Fibroblast of villous mesenchyme (primary cell): Measurements from ENCODE around the gene SKA1. TPM values are rescaled to one million over a fixed set of nuclear protein-coding genes. Genes with fewer than 3 reads are reported as not detected.
A peak's percentile ranks its signal among the peaks of the same experiment; 100 is the strongest.
"Not testable (repeated sequence)": the region's sequence is repeated elsewhere in the genome, so short reads cannot be mapped to it uniquely, and the experiment has no call there.

Experiments used
- DNase-seq: peaks from one replicate; pipeline ENCODE4 v3.0.0-alpha.2; 2010; ENCODE audit warnings: low read depth
- H3K4me3 ChIP-seq: 2 replicates; pipeline ENCODE4 v1.5.1; 2011; ENCODE audit warnings: low read depth, mild to moderate bottlenecking, low read length
- total RNA-seq: library from RNA; depleted of rRNA; stranded (reverse); fragments of >200 nt; gene quantifications from 2 replicates; pipeline ENCODE4 v1.2.3, GENCODE V29; 2012
- TF ChIP-seq, protein P1 (sequence below): IDR thresholded peaks from 2 replicates; pipeline ENCODE4 v1.5.1; 2012; ENCODE audit warnings: low read depth, mild to moderate bottlenecking, low read length; ENCODE audit not compliant: insufficient read depth

The SKA1 gene
- total RNA-seq, 1 donor, result 13.4 TPM

DNA sequence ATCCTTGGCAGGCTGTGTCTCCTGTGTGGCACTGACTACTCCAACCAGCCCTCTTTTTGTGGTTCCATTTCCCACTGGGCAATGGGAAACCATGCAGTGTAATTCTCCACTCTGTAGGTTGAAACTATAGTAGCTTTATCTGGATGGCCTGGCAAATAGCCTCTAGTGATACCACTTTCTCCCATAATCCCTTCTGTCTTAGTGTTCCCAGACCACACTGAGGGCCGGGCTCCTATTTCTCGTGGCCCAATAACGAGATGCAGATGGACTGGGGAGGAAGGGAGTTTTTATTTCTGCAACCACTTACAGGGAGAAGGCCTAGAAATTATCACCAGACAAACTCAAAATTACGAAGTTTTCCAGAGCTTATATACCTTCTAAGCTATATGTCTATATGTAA lies 24.7 kb downstream of the SKA1 start:
- H3K4me3 ChIP-seq, result no peak overlapping the region
- no peak for DNase-seq
- TF ChIP-seq, protein P1, sequence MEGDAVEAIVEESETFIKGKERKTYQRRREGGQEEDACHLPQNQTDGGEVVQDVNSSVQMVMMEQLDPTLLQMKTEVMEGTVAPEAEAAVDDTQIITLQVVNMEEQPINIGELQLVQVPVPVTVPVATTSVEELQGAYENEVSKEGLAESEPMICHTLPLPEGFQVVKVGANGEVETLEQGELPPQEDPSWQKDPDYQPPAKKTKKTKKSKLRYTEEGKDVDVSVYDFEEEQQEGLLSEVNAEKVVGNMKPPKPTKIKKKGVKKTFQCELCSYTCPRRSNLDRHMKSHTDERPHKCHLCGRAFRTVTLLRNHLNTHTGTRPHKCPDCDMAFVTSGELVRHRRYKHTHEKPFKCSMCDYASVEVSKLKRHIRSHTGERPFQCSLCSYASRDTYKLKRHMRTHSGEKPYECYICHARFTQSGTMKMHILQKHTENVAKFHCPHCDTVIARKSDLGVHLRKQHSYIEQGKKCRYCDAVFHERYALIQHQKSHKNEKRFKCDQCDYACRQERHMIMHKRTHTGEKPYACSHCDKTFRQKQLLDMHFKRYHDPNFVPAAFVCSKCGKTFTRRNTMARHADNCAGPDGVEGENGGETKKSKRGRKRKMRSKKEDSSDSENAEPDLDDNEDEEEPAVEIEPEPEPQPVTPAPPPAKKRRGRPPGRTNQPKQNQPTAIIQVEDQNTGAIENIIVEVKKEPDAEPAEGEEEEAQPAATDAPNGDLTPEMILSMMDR, result no peak

DNA sequence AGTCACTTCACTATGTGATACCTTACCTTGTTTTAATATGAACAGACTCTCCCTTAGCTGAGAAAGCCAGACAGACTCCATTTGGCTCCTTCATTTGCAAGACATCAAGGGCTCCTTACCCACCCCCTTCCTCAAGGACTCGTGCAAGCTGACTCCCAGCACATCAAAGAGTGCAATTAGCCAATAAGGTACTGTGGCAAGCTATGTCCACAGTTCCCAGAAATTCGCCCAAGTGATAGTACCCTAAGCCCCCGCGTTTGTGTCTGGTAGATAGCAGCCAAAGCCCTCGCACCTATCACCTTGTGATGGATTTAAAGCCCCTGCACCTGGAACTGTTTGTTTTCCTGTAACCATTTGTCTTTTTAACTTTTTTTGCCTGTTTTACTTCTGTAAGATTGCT lies 25.6 kb downstream of the SKA1 start:
- DNase-seq, H3K4me3 ChIP-seq: not testable (repeated sequence)

DNA sequence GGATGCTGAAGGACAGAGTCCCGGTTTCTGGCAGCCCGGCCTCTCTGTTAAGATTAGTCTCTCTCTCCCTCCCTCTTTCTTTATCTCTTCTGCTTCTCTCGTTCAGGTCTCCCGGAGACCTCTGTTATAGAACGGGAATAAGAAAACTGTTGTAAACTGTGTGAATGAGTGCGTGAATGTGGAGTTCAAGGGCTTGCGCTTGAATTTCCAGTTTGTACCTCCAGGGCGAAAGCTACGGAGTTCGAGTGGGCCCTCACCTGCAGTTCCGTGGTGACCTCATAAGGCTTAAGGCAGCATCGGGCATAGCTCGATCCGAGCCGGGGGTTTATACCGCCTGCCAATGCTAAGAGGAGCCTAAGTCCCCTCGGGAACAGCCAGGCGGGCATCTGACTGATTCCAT lies 26.4 kb downstream of the SKA1 start:
- no peak overlapping the region for H3K4me3 ChIP-seq
- DNase-seq, result no peak
- TF ChIP-seq, protein P1, result no peak

DNA sequence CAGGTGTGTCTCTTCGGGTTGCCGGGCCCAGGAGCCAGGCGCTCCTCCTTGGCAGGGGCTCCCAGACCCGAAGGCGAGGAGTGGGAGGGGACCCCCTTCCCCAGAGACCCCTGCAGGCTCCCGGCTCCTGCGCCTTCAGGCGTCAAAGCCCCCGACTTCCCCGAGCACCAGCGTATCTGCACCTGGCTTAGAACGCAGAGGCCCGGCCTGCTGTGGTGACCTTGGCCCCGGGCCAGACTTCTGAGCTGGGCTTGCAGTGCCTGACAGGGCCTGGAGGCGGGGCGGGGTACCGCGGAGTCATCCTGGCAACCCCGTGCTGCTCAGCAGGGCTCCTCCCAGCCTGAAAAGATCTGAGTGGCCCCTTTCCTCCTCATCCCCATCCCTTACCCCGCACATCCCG lies 27.0 kb downstream of the SKA1 start:
- TF ChIP-seq, protein P1, result no peak
- H3K4me3 ChIP-seq, result no peak overlapping the region
- peak; percentile 20 for DNase-seq

DNA sequence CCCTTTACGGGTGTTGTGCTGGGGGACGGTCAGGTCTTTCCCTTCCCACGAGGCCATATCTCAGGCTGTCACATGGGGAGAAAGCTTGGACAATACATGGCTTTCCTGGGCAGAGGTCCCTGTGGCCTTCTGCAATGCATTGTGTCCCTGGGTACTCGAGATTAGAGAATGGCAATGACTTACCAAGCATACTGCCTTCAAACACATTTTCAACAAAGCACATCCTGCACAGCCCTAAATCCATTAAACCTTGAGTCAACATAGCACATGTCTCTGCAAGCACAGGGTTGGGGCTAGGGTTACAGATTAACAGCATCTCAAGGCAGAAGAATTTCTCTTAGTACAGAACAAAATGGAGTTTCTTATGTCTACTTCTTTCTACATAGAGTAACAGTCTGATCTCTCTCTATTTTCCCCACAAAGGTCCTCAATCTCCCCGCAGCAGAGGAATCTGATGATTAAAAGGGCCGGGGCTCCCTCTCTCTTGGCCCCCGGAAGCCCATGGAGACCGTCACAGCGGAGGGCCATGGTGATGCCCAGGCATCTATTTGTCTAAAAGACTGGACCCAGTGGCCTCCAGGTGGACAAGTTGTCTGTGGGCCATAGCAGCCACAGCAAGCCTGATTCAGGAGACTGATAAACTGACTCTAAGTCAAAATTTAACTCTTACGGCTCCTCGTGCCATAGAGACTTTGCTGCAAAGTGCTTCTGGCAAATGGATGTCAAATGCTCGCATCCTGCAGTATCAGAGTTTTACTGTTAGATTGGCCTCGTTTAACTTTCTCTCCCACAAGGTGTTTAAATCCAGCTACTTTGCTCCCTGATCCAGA lies 30.1 kb downstream of the SKA1 start:
- DNase-seq, H3K4me3 ChIP-seq: not testable (repeated sequence)

DNA sequence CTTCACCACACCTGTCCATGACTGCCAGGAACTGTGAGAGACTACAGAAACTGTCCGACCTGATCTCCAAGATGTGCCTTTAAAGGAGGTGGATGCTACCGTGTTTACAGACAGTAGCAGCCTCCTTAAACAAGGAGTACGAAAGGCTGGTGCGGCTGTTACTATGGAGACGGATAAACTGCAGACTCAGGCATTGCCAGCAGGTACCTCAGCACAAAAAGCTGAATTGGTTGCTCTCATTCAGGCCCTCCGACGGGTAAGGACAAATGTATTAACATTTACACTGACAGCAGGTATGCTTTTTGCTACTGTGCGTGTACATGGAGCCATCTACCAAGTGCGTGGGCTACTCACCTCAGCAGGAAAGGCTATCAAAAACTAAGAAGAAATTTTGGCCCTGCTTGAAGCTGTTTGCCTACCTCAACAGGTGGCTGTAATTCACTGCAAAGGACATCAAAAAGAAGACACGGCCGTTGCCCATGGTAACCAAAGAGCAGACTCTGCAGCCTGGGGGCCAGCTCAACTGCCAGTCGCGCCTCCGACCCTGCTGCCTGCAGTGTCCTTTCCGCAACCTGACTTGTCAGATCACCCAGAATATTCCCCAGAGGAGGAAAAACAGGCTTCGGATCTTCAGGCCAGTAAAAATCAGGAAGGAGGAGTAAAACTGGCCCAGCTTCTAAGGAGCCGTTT lies 30.9 kb downstream of the SKA1 start:
- no peak for DNase-seq
- TF ChIP-seq, protein P1, result no peak
- H3K4me3 ChIP-seq, result no peak overlapping the region

DNA sequence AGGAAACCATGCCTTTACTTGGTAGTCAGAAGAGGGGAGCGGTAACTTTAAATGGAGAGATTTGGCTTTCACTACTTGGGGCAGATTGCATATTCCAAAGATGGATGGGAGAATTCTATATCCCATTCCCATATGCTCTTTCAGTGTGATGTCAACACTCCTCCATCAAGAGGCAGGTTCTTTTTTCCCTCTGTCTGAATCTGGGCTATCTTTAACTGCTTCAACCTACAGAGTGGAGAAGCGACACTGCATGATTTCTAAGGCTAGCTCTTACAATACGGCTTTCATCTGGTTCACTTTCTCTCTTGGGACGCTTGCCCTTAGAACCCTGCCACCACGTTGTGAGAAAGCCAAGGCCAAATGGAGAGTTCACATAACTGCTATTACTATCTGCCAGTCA lies 34.4 kb downstream of the SKA1 start:
- TF ChIP-seq, protein P1, result no peak
- H3K4me3 ChIP-seq, result no peak overlapping the region
- no peak for DNase-seq

DNA sequence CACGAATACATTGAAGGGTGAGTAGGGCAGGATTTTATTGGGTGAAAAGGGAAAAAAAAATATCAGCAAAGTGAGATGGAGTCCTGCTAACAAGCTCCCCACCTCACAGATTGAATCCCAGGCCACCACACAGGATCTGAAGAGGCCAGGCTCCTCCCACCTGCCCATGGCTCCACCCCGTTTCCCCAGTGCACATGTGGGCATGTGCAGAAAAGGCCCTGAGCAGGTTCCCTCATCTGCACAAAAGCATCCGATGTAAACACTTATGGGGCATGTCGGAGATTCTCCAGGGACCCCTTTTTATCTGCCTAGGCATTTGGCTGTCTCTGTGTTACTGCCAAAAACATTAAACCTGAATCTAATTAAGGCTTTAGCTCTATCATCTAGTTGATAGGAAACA lies 35.2 kb downstream of the SKA1 start:
- no peak for DNase-seq
- TF ChIP-seq, protein P1, result no peak

More for the DNA sequence above, 35.2 kb downstream of the SKA1 start:
- H3K4me3 ChIP-seq, result no peak overlapping the region
